ENCODE measurements around the gene DOC2A.

The DOC2A gene

GRCh38 chr16:30004424-30004776 is 6.4 kb downstream of the DOC2A start:
- H3K27ac ChIP-seq (ENCODE audit: low read length) = no peak overlapping the region
- H3K9me3 ChIP-seq (ENCODE audit: control insufficient read depth in 2 of 2, low read length in 2 of 2) = no peaks in the 10 kb centered on the region
- H3K36me3 ChIP-seq (ENCODE audit: control insufficient read depth in 2 of 2, insufficient read depth in 2 of 2, low read length in 2 of 2) = peaks cover 0 to 10% of the 10 kb centered on the region in 2 donors
- H3K4me1 ChIP-seq (ENCODE audit: control insufficient read depth, insufficient read depth, low read length) = peaks cover 5% of the 10 kb centered on the region
- H3K4me3 ChIP-seq (ENCODE audit: low read length in 2 of 2) = no peak overlapping the region
- peaks cover 4 to 11% of the 10 kb centered on the region in 2 donors for H3K27me3 ChIP-seq (ENCODE audit: control insufficient read depth in 1 of 2, insufficient read depth in 2 of 2, low read length in 2 of 2)
- H3K9ac ChIP-seq (ENCODE audit: low read length in 2 of 2) = no peak overlapping the region

GRCh38 chr16:30003670-30004423 is 7.0 kb downstream of the DOC2A start:
- Histone ChIP-seq H3K4me3 (ENCODE audit: low read length in 2 of 2) (no peak overlapping the region), H3K27ac (ENCODE audit: low read length) (no peak overlapping the region), H3K9ac (ENCODE audit: low read length in 2 of 2) (no peak overlapping the region), H3K27me3 (ENCODE audit: control insufficient read depth in 1 of 2, insufficient read depth in 2 of 2, low read length in 2 of 2) (peaks cover 2 to 6% of the 10 kb centered on the region in 2 donors), H3K9me3 (ENCODE audit: control insufficient read depth in 2 of 2, low read length in 2 of 2) (no peaks in the 10 kb centered on the region), H3K4me1 (ENCODE audit: control insufficient read depth, insufficient read depth, low read length) (peaks cover 5% of the 10 kb centered on the region), H3K36me3 (ENCODE audit: control insufficient read depth in 2 of 2, insufficient read depth in 2 of 2, low read length in 2 of 2) (peaks cover 0 to 14% of the 10 kb centered on the region in 2 donors)

DNA sequence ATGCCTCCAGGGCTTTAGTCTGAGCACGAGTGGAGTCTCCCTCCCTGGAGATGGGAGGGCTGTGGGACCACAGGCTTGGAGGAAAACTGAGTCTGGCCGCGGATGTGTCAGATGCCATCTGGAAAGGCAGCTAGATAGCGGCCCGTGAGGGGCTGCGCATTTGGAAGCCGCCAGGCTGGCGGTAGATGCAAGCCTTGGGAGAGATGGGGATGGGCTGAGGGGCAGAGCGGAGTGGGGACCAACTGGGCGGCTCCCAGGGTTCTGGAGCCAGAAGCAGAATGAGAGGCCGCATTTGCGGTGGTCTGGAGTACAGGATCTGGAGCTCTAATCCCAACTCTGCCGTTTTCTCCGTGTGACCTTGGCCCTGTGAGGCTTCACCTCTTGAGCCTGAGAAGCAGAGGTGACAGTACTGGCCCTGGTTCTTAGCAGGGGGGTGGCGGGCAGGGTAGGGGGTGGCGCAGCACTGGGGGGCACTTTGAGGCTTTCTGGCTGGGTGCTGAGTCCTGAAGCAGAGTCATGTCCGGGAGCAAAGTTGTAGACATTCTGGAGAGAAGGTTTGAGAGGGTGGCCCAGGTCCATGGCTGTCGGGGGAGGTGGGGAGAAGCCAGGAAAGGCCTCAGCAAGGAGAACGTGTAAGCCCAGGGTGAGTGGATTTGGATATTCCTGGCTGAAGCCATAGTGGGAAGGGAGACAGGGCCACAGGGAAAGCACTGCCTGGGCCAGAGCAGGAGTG is 8.0 kb downstream of the DOC2A start:
- Histone ChIP-seq H3K4me3 (ENCODE audit: low read length in 2 of 2) (no peak overlapping the region), H3K27me3 (ENCODE audit: control insufficient read depth in 1 of 2, insufficient read depth in 2 of 2, low read length in 2 of 2) (peaks cover 0 to 3% of the 10 kb centered on the region in 2 donors), H3K9me3 (ENCODE audit: control insufficient read depth in 2 of 2, low read length in 2 of 2) (no peaks in the 10 kb centered on the region), H3K36me3 (ENCODE audit: control insufficient read depth in 2 of 2, insufficient read depth in 2 of 2, low read length in 2 of 2) (peaks cover 3 to 14% of the 10 kb centered on the region in 2 donors), H3K27ac (ENCODE audit: low read length) (no peak overlapping the region), H3K4me1 (ENCODE audit: control insufficient read depth, insufficient read depth, low read length) (peaks cover 5% of the 10 kb centered on the region), H3K9ac (ENCODE audit: low read length in 2 of 2) (no peak overlapping the region)

DNA sequence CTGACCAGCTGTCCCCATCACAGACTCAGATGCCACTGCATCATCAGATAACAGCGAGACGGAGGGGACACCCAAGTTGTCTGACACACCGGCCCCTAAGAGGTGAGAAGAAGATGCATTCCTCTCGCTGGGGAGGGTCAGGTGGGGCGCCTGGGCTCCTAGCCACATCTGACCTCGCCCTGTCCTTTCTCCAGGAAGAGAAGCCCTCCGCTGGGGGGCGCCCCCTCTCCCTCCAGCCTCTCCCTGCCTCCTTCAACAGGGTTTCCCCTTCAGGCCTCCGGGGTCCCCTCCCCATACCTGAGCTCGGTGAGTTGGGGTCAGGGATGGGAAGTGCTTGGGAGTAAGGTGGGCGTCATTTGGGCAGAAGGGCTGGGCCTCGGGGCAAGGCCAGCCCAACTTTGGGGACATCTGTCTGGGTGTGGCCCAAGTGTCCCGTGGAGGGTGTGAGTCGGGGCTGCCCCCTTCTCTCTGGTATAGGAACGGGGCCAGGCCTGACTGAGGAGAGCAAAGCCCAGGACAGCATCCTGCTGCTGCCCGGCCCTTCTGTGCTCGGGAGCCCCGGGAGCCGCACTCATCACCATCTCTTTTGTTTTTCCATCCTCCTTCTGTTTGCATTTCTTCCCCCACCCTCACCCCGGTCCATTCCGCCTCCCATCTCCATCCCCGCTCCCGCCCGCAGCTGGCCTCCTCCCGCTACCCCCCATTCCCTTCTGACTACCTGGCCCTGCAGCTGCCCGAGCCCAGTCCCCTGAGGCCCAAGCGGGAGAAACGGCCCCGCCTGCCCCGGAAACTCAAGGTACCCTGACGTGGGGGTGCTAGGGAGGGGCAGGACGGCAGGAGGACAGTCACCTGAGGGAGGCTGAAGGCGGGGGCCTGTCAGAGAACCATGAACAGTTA is 9.8 kb downstream of the DOC2A start:
- no peak overlapping the region for H3K27ac ChIP-seq (ENCODE audit: low read length)
- H3K4me3 ChIP-seq (ENCODE audit: low read length in 2 of 2) = no peak overlapping the region
- H3K4me1 ChIP-seq (ENCODE audit: control insufficient read depth, insufficient read depth, low read length) = peaks cover 14% of the 10 kb centered on the region
- H3K36me3 ChIP-seq (ENCODE audit: control insufficient read depth in 2 of 2, insufficient read depth in 2 of 2, low read length in 2 of 2) = peaks cover 3 to 14% of the 10 kb centered on the region in 2 donors
- H3K27me3 ChIP-seq (ENCODE audit: control insufficient read depth in 1 of 2, insufficient read depth in 2 of 2, low read length in 2 of 2) = no peaks in the 10 kb centered on the region
- H3K9ac ChIP-seq (ENCODE audit: low read length in 2 of 2) = no peak overlapping the region
- no peaks in the 10 kb centered on the region for H3K9me3 ChIP-seq (ENCODE audit: control insufficient read depth in 2 of 2, low read length in 2 of 2)

GRCh38 chr16:29999605-30000004 is 11.2 kb downstream of the DOC2A start:
- Histone ChIP-seq H3K9me3 (ENCODE audit: control insufficient read depth in 2 of 2, low read length in 2 of 2) (no peaks in the 10 kb centered on the region), H3K4me1 (ENCODE audit: control insufficient read depth, insufficient read depth, low read length) (peaks cover 17% of the 10 kb centered on the region), H3K27me3 (ENCODE audit: control insufficient read depth in 1 of 2, insufficient read depth in 2 of 2, low read length in 2 of 2) (no peaks in the 10 kb centered on the region), H3K27ac (ENCODE audit: low read length) (no peak overlapping the region), H3K36me3 (ENCODE audit: control insufficient read depth in 2 of 2, insufficient read depth in 2 of 2, low read length in 2 of 2) (peaks cover 3 to 14% of the 10 kb centered on the region in 2 donors), H3K9ac (ENCODE audit: low read length in 2 of 2) (no peak overlapping the region), H3K4me3 (ENCODE audit: low read length in 2 of 2) (no peak overlapping the region)

DNA sequence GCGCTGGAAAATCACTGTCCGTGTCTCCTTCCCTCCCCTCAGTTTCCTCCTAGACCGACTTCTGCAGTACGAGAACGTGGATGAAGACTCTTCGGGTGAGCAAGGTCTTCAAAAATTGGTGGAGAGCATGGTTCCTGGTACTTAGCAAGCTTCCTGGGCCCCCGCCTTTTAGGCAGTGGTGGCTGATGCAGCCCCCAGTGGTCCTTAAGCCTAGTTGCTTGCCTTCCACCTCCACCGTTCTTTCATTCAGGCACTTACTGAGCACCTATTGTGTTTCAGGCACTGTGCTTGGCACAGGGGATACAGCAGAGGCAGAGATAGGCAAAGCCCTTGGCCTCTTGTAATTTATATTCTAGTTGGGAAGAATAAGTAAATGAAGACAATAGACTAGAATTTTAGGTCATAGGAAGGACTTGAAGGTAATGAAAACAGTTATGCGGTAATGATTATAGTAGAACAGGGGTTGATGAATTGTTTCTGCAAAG is 14.0 kb downstream of the DOC2A start:
- H3K4me1 ChIP-seq (ENCODE audit: control insufficient read depth, insufficient read depth, low read length) = peaks cover 22% of the 10 kb centered on the region
- no peak overlapping the region for H3K27ac ChIP-seq (ENCODE audit: low read length)
- peak overlapping the region; percentile 89 to 96 for H3K4me3 ChIP-seq (ENCODE audit: low read length in 2 of 2)
- no peaks in the 10 kb centered on the region for H3K9me3 ChIP-seq (ENCODE audit: control insufficient read depth in 2 of 2, low read length in 2 of 2)
- H3K27me3 ChIP-seq (ENCODE audit: control insufficient read depth in 1 of 2, insufficient read depth in 2 of 2, low read length in 2 of 2) = no peaks in the 10 kb centered on the region
- H3K36me3 ChIP-seq (ENCODE audit: control insufficient read depth in 2 of 2, insufficient read depth in 2 of 2, low read length in 2 of 2) = peaks cover 13 to 23% of the 10 kb centered on the region in 2 donors
- H3K9ac ChIP-seq (ENCODE audit: low read length in 2 of 2) = peak overlapping the region; percentile 96 to 98

GRCh38 chr16:29995911-29996765 is 14.7 kb downstream of the DOC2A start, which contains the start of gene INO80E:
Gene INO80E (plus strand): TSS chr16:29996241. CDS start chr16:29996311, 70 bp downstream.
- Histone ChIP-seq H3K27ac (ENCODE audit: low read length) (peak within 1 kb of the TSS; percentile 99), H3K4me1 (ENCODE audit: control insufficient read depth, insufficient read depth, low read length) (peaks cover 22% of the 10 kb centered on the region), H3K27me3 (ENCODE audit: control insufficient read depth in 1 of 2, insufficient read depth in 2 of 2, low read length in 2 of 2) (no peaks in the 10 kb centered on the region), H3K4me3 (ENCODE audit: low read length in 2 of 2) (peak within 1 kb of the TSS; percentile 89 to 96), H3K9me3 (ENCODE audit: control insufficient read depth in 2 of 2, low read length in 2 of 2) (no peaks in the 10 kb centered on the region), H3K9ac (ENCODE audit: low read length in 2 of 2) (peak within 1 kb of the TSS; percentile 96 to 98), H3K36me3 (ENCODE audit: control insufficient read depth in 2 of 2, insufficient read depth in 2 of 2, low read length in 2 of 2) (peaks cover 13 to 24% of the 10 kb centered on the region in 2 donors)

DNA sequence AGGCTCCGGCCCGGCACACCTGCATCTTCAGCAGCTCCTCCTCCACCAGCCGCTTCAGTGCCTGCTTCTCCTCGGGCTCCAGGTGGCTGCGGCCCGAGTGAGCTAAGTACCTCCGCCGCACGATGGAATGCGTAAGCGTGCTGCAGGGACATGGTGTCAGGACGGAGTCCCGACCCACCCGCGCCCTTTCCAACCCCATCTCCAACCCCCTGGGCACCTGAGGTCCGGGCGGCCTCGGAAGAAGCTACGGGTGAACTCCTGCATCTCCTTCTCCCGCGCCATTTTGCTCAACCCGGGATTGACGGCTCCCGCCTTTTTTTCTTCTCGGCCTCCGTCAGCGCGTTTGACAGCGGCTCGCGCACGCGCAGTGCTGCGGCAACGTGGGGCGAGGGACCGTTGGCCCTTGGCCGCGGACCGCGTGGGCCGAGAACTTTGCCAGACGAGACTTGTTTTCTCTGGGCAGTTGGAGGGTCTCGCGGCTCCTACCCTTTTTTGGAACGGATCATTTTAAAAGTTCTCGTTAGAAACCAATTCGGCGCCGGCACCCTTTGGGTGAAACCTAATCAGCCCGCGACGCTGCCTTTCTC is 15.4 kb downstream of the DOC2A start, which contains the start of gene HIRIP3:
Gene HIRIP3, minus strand, starts transcription at position 294 of the 587 bp plus-strand sequence. Its CDS starts 12 bp downstream, at position 282.
- H3K27me3 ChIP-seq (ENCODE audit: control insufficient read depth in 1 of 2, insufficient read depth in 2 of 2, low read length in 2 of 2) = no peaks in the 10 kb centered on the region
- H3K4me1 ChIP-seq (ENCODE audit: control insufficient read depth, insufficient read depth, low read length) = peaks cover 22% of the 10 kb centered on the region

DNA sequence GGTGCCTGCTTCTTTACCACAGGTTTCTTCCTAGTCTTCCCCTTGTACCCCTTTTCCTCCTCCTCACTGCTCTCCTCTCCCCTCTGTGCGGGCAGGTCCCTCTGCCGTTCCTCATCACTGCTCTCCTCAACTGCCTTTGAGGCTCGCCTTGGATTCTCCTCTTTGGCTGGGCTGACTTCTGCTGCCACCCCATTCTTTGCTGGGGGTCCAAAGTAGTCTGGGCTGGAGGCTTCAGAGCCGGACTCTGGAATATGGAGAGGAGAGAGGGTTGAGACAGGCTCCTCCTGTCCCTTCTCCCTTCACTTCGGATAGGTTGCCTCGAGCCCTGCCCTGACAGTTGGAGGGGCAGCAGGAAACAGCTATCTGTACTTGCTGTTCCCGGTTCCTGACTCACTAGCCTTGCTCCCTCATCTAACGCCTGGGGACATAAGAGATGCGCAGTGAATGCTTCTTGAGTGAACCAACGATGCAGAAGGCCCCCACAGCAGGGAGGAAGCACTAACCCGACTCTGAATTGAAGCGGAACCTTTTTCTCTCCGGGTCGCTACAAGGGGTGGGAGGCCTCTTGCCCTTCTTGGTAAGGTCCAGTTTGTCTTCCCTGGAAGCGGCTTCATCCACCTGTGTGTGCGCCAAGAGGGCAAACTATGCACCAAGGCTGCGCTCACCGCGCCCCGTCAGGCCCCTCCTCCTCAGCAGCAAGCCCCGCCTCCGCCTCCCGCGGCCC is 16.1 kb downstream of the DOC2A start:
- H3K9me3 ChIP-seq (ENCODE audit: control insufficient read depth in 2 of 2, low read length in 2 of 2) = no peaks in the 10 kb centered on the region
- peak overlapping the region; percentile 96 to 98 for H3K9ac ChIP-seq (ENCODE audit: low read length in 2 of 2)
- H3K36me3 ChIP-seq (ENCODE audit: control insufficient read depth in 2 of 2, insufficient read depth in 2 of 2, low read length in 2 of 2) = peaks cover 21 to 28% of the 10 kb centered on the region in 2 donors
- H3K4me1 ChIP-seq (ENCODE audit: control insufficient read depth, insufficient read depth, low read length) = peaks cover 22% of the 10 kb centered on the region
- peak overlapping the region; percentile 99 for H3K27ac ChIP-seq (ENCODE audit: low read length)
- peak overlapping the region; percentile 89 to 96 for H3K4me3 ChIP-seq (ENCODE audit: low read length in 2 of 2)
- H3K27me3 ChIP-seq (ENCODE audit: control insufficient read depth in 1 of 2, insufficient read depth in 2 of 2, low read length in 2 of 2) = no peaks in the 10 kb centered on the region

More for the DNA sequence above, 15.4 kb downstream of the DOC2A start, which contains the start of gene HIRIP3:
- Histone ChIP-seq H3K27ac (ENCODE audit: low read length) (peak within 1 kb of the TSS; percentile 99), H3K9me3 (ENCODE audit: control insufficient read depth in 2 of 2, low read length in 2 of 2) (no peaks in the 10 kb centered on the region), H3K36me3 (ENCODE audit: control insufficient read depth in 2 of 2, insufficient read depth in 2 of 2, low read length in 2 of 2) (peaks cover 15 to 25% of the 10 kb centered on the region in 2 donors), H3K9ac (ENCODE audit: low read length in 2 of 2) (peak within 1 kb of the TSS; percentile 96 to 98), H3K4me3 (ENCODE audit: low read length in 2 of 2) (peak within 1 kb of the TSS; percentile 89 to 96)
